Pons (tissue), 1 donor: Measurements from ENCODE around the gene ZNF557.
"Not testable (repeated sequence)": the region's sequence is repeated elsewhere in the genome, so short reads cannot be mapped to it uniquely, and the experiment has no call there.

Experiments used
- DNase-seq: peaks from one replicate; pipeline ENCODE4 v3.0.0-alpha.2; 2016; ENCODE audit warnings: low spot score

Gene ZNF557

GRCh38 chr19:7069042-7069903 lies at the start of gene ZNF557:
ZNF557 (plus strand) TSS chr19:7069703; CDS start chr19:7075075, 5,372 bp downstream.
- DNase-seq: peak; percentile 95

GRCh38 chr19:7021331-7021730 lies 48.2 kb upstream of the ZNF557 start, which contains the start of gene MBD3L2B:
MBD3L2B (minus strand) TSS chr19:7021431; CDS start chr19:7021397, 34 bp downstream.
- DNase-seq: not testable (repeated sequence)

GRCh38 chr19:7028790-7029189 lies 40.7 kb upstream of the ZNF557 start:
- DNase-seq: not testable (repeated sequence)

- DNase-seq: not testable (repeated sequence)
These were observed 39.2 kb upstream of the ZNF557 start, which contains the start of gene MBD3L5 for GRCh38 chr19:7030278-7030677. MBD3L5 (plus strand) TSS chr19:7030578; CDS start chr19:7030612, 34 bp downstream.

GRCh38 chr19:7040079-7040478 lies 29.4 kb upstream of the ZNF557 start, which contains the start of gene MBD3L4:
MBD3L4 (minus strand) TSS chr19:7040179; CDS start chr19:7040144, 35 bp downstream.
- not testable (repeated sequence) for DNase-seq

GRCh38 chr19:7041563-7041962 lies 27.9 kb upstream of the ZNF557 start:
- DNase-seq: not testable (repeated sequence)

GRCh38 chr19:7049021-7049420 lies 20.5 kb upstream of the ZNF557 start, which contains the start of gene MBD3L2:
MBD3L2 (plus strand) TSS chr19:7049321; CDS start chr19:7049374, 53 bp downstream.
- DNase-seq: not testable (repeated sequence)

GRCh38 chr19:7051421-7051820 lies 18.1 kb upstream of the ZNF557 start:
- DNase-seq: not testable (repeated sequence)

- not testable (repeated sequence) for DNase-seq
These were observed 16.6 kb upstream of the ZNF557 start for GRCh38 chr19:7052896-7053295.

- not testable (repeated sequence) for DNase-seq
These were observed 14.7 kb upstream of the ZNF557 start for GRCh38 chr19:7054635-7055368.

GRCh38 chr19:7055679-7056078 lies 13.8 kb upstream of the ZNF557 start:
- not testable (repeated sequence) for DNase-seq

GRCh38 chr19:7056371-7056770 lies 13.1 kb upstream of the ZNF557 start:
- DNase-seq: not testable (repeated sequence)

GRCh38 chr19:7058576-7058975 lies 10.9 kb upstream of the ZNF557 start, which contains the start of gene MBD3L3:
MBD3L3 (minus strand) TSS chr19:7058676; CDS start chr19:7058605, 71 bp downstream.
- DNase-seq: not testable (repeated sequence)

- DNase-seq: not testable (repeated sequence)
These were observed 9.5 kb upstream of the ZNF557 start for GRCh38 chr19:7059977-7060376.

- no peak for DNase-seq
These were observed 6.2 kb upstream of the ZNF557 start for GRCh38 chr19:7063339-7063738.

GRCh38 chr19:7063764-7064418 lies 5.6 kb upstream of the ZNF557 start:
- DNase-seq: no peak

GRCh38 chr19:7067122-7067521 lies 2.4 kb upstream of the ZNF557 start:
- DNase-seq: not testable (repeated sequence)

GRCh38 chr19:7067716-7068115 lies 1.8 kb upstream of the ZNF557 start:
- no peak for DNase-seq

GRCh38 chr19:7068599-7068998 lies 904 bp upstream of the ZNF557 start:
- no peak for DNase-seq

GRCh38 chr19:7069904-7070226 lies 362 bp downstream of the ZNF557 start:
- peak; percentile 8 for DNase-seq

GRCh38 chr19:7072541-7072940 lies 3.0 kb downstream of the ZNF557 start:
- DNase-seq: no peak
